GM21367 (cell line): ENCODE results near the gene SAP25.
"Not testable (repeated sequence)": the region's sequence is repeated elsewhere in the genome, so short reads cannot be mapped to it uniquely, and the experiment has no call there.

Experiments used
- ATAC-seq: cut with Tn5 transposase; IDR thresholded peaks from one replicate; pipeline ENCODE4 v1.9.1; 2021; ENCODE audit not compliant: unreplicated experiment

SAP25 gene

GRCh38 chr7:100562195-100563099 lies 11.3 kb downstream of the SAP25 start:
- no peak for ATAC-seq

GRCh38 chr7:100561491-100562194 lies 12.1 kb downstream of the SAP25 start:
- no peak for ATAC-seq

- ATAC-seq: no peak
Observed at GRCh38 chr7:100559127-100559526, 14.6 kb downstream of the SAP25 start.

- no peak for ATAC-seq
Observed at GRCh38 chr7:100556541-100556940, 17.2 kb downstream of the SAP25 start.

GRCh38 chr7:100555701-100556100 lies 18.0 kb downstream of the SAP25 start:
- ATAC-seq: no peak

- no peak for ATAC-seq
Observed at GRCh38 chr7:100553032-100553431, 20.7 kb downstream of the SAP25 start.

GRCh38 chr7:100552532-100552931 lies 21.2 kb downstream of the SAP25 start:
- ATAC-seq: no peak

GRCh38 chr7:100548446-100548845 lies 25.3 kb downstream of the SAP25 start:
- not testable (repeated sequence) for ATAC-seq

GRCh38 chr7:100547872-100548271 lies 25.8 kb downstream of the SAP25 start:
- ATAC-seq: no peak

- ATAC-seq: no peak
Observed at GRCh38 chr7:100546926-100547800, 26.5 kb downstream of the SAP25 start.

- no peak for ATAC-seq
Observed at GRCh38 chr7:100546129-100546925, 27.4 kb downstream of the SAP25 start.

- ATAC-seq: peak; percentile 43
Observed at GRCh38 chr7:100545360-100546128, 28.2 kb downstream of the SAP25 start.

GRCh38 chr7:100544967-100545359 lies 28.7 kb downstream of the SAP25 start:
- ATAC-seq: no peak

- ATAC-seq: no peak
Observed at GRCh38 chr7:100544386-100544785, 29.3 kb downstream of the SAP25 start.

GRCh38 chr7:100543586-100543985 lies 30.1 kb downstream of the SAP25 start:
- no peak for ATAC-seq

GRCh38 chr7:100541309-100541708 lies 32.4 kb downstream of the SAP25 start:
- not testable (repeated sequence) for ATAC-seq

- ATAC-seq: no peak
Observed at GRCh38 chr7:100540073-100540723, 33.5 kb downstream of the SAP25 start.

GRCh38 chr7:100539436-100540006 lies 34.2 kb downstream of the SAP25 start:
- ATAC-seq: no peak
